Uterus (tissue), 2 donors: Measurements from ENCODE around the gene ACTA1.

Experiments used
- CTCF ChIP-seq, 4 experiments: fragments of 200-600 bp in 2 of 4; fragments of 450-650 bp in 2 of 4; sonication (generic) in 2 of 4; IDR thresholded peaks; one replicate each; pipeline ENCODE4 v1.5.1; 2016 to 2019; ENCODE audit warnings: antibody characterized with exemption in 4 of 4, mild to moderate bottlenecking in 2 of 4, moderate library complexity in 1 of 4
- POLR2A ChIP-seq, 2 donors: fragments of 450-650 bp; IDR thresholded peaks; one replicate each; pipeline ENCODE4 v1.6.1; 2016; ENCODE audit warnings: antibody characterized with exemption in 2 of 2, mild to moderate bottlenecking in 1 of 2, moderate library complexity in 1 of 2

DNA sequence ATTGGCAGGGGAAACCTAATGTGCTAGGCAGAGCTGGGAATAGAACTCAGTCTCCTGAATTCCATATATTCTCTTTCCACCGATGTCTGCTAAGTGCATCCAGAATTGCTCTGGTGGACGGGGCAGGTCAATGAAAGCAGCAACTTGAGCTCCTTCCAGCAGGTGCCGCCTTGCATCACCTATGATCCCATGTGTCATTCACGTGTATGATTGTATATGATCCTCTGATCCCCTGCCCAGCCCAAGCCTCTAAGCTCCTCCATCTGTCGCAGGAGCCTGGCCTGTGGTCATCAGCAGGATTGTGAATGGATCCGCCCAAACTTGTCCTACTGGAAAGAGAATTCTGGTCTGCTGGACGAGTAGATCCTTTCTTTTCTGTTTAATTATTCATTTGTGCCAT, 13.1 kb downstream of the ACTA1 start:
- no peak for TF ChIP-seq CTCF (IDR thresholded peaks at IDR 0.05)
- no peak for TF ChIP-seq POLR2A (IDR thresholded peaks at IDR 0.05)
